ENCODE measurements around the gene DUSP5. TPM values are rescaled to one million over a fixed set of nuclear protein-coding genes. Genes with fewer than 3 reads are reported as not detected.

The DUSP5 gene
- total RNA-seq, 1 donor, result 10.1 TPM

GRCh38 chr10:110503528-110504110, 5.9 kb downstream of the DUSP5 start:
- no peak overlapping the region for H2AFZ ChIP-seq (ENCODE audit: low read length)
- H3K27ac ChIP-seq (ENCODE audit: low read depth, low read length), result peak overlapping the region; percentile 78
- H4K20me1 ChIP-seq (ENCODE audit: insufficient read depth, low read length), result peaks cover 16% of the 10 kb centered on the region
- TF ChIP-seq CTCF (IDR thresholded peaks at IDR 0.05; ENCODE audit: extremely low read depth, low read depth, low read length), result no peak
- peaks cover 66% of the 10 kb centered on the region for H3K4me1 ChIP-seq (ENCODE audit: insufficient read depth, low read length)
- peaks cover 40% of the 10 kb centered on the region for H3K36me3 ChIP-seq (ENCODE audit: insufficient read depth, low read length)
- H3K4me3 ChIP-seq (ENCODE audit: insufficient read depth, low read length), result peak overlapping the region; percentile 17
- H3K4me2 ChIP-seq (ENCODE audit: insufficient read depth, low read length), result peak overlapping the region; percentile 83
- no peaks in the 10 kb centered on the region for H3K9me3 ChIP-seq (ENCODE audit: low read depth, low read length)
- no peaks in the 10 kb centered on the region for H3K27me3 ChIP-seq (ENCODE audit: insufficient read depth, low read length)
- H3K79me2 ChIP-seq (ENCODE audit: insufficient read depth, low read length), result peaks cover 97% of the 10 kb centered on the region
- DNase-seq (ENCODE audit: insufficient read length, low spot score, missing footprints), result no peak

- peaks cover 69% of the 10 kb centered on the region for H3K4me1 ChIP-seq (ENCODE audit: insufficient read depth, low read length)
- H3K9me3 ChIP-seq (ENCODE audit: low read depth, low read length), result no peaks in the 10 kb centered on the region
- H3K27ac ChIP-seq (ENCODE audit: low read depth, low read length), result peak overlapping the region; percentile 78
- peak overlapping the region; percentile 83 for H3K4me2 ChIP-seq (ENCODE audit: insufficient read depth, low read length)
- peaks cover 97% of the 10 kb centered on the region for H3K79me2 ChIP-seq (ENCODE audit: insufficient read depth, low read length)
- no peak overlapping the region for H2AFZ ChIP-seq (ENCODE audit: low read length)
- H3K4me3 ChIP-seq (ENCODE audit: insufficient read depth, low read length), result peak overlapping the region; percentile 17
- peak; percentile 77 for DNase-seq (ENCODE audit: insufficient read length, low spot score, missing footprints)
- H3K27me3 ChIP-seq (ENCODE audit: insufficient read depth, low read length), result no peaks in the 10 kb centered on the region
- H4K20me1 ChIP-seq (ENCODE audit: insufficient read depth, low read length), result peaks cover 14% of the 10 kb centered on the region
- H3K36me3 ChIP-seq (ENCODE audit: insufficient read depth, low read length), result peaks cover 44% of the 10 kb centered on the region
- no peak for TF ChIP-seq CTCF (IDR thresholded peaks at IDR 0.05; ENCODE audit: extremely low read depth, low read depth, low read length)
Observed at GRCh38 chr10:110504111-110504735, 6.5 kb downstream of the DUSP5 start.

GRCh38 chr10:110505130-110505770, 7.5 kb downstream of the DUSP5 start:
- DNase-seq (ENCODE audit: insufficient read length, low spot score, missing footprints), result no peak
- no peak overlapping the region for H2AFZ ChIP-seq (ENCODE audit: low read length)
- peaks cover 59% of the 10 kb centered on the region for H3K4me1 ChIP-seq (ENCODE audit: insufficient read depth, low read length)
- H3K27ac ChIP-seq (ENCODE audit: low read depth, low read length), result peak overlapping the region; percentile 78
- no peaks in the 10 kb centered on the region for H3K27me3 ChIP-seq (ENCODE audit: insufficient read depth, low read length)
- H3K4me2 ChIP-seq (ENCODE audit: insufficient read depth, low read length), result no peak overlapping the region
- peaks cover 54% of the 10 kb centered on the region for H3K36me3 ChIP-seq (ENCODE audit: insufficient read depth, low read length)
- H4K20me1 ChIP-seq (ENCODE audit: insufficient read depth, low read length), result peaks cover 5% of the 10 kb centered on the region
- H3K79me2 ChIP-seq (ENCODE audit: insufficient read depth, low read length), result peaks cover 96% of the 10 kb centered on the region
- no peak overlapping the region for H3K4me3 ChIP-seq (ENCODE audit: insufficient read depth, low read length)
- TF ChIP-seq CTCF (IDR thresholded peaks at IDR 0.05; ENCODE audit: extremely low read depth, low read depth, low read length), result no peak
- H3K9me3 ChIP-seq (ENCODE audit: low read depth, low read length), result no peaks in the 10 kb centered on the region

- H3K36me3 ChIP-seq (ENCODE audit: insufficient read depth, low read length), result peaks cover 64% of the 10 kb centered on the region
Observed at GRCh38 chr10:110506448-110506847, 8.7 kb downstream of the DUSP5 start.

More at GRCh38 chr10:110506448-110506847, 8.7 kb downstream of the DUSP5 start:
- peaks cover 57% of the 10 kb centered on the region for H3K4me1 ChIP-seq (ENCODE audit: insufficient read depth, low read length)
- peaks cover 3% of the 10 kb centered on the region for H4K20me1 ChIP-seq (ENCODE audit: insufficient read depth, low read length)
- H3K4me2 ChIP-seq (ENCODE audit: insufficient read depth, low read length), result no peak overlapping the region
- TF ChIP-seq CTCF (IDR thresholded peaks at IDR 0.05; ENCODE audit: extremely low read depth, low read depth, low read length), result no peak
- H3K9me3 ChIP-seq (ENCODE audit: low read depth, low read length), result no peaks in the 10 kb centered on the region
- H3K4me3 ChIP-seq (ENCODE audit: insufficient read depth, low read length), result no peak overlapping the region
- no peak for DNase-seq (ENCODE audit: insufficient read length, low spot score, missing footprints)
- peaks cover 95% of the 10 kb centered on the region for H3K79me2 ChIP-seq (ENCODE audit: insufficient read depth, low read length)
- H3K27ac ChIP-seq (ENCODE audit: low read depth, low read length), result no peak overlapping the region
- no peaks in the 10 kb centered on the region for H3K27me3 ChIP-seq (ENCODE audit: insufficient read depth, low read length)
- H2AFZ ChIP-seq (ENCODE audit: low read length), result no peak overlapping the region

Data from osteoblast (primary cell).